ENCODE data around the gene AADAC. TPM values are rescaled to one million over a fixed set of nuclear protein-coding genes. Genes with fewer than 3 reads are reported as not detected.

Gene AADAC
- total and polyA plus RNA-seq, 8 donors, result 0.62 to 7.2 (median 0.92) TPM

- DNase-seq (no peak), ATAC-seq (no peak)
- intact Hi-C loops (cut with DNase I), result no loop called here
- Histone ChIP-seq H3K9me3 (no peaks in the 10 kb centered on the region), H3K36me3 (no peaks in the 10 kb centered on the region), H3K27ac (no peak overlapping the region), H3K4me1 (no peaks in the 10 kb centered on the region), H3K4me3 (no peak overlapping the region), H3K27me3 (no peaks in the 10 kb centered on the region)
- no peak for TF ChIP-seq CTCF (IDR thresholded peaks at IDR 0.05)
Observed at GRCh38 chr3:151819910-151820309, 6.0 kb downstream of the AADAC start.

GRCh38 chr3:151827816-151828215 lies 13.9 kb downstream of the AADAC start:
- no peak overlapping the region for H3K27ac ChIP-seq
- DNase-seq (no peak), ATAC-seq (no peak)
- intact Hi-C loops (cut with DNase I), result no loop called here
- no peak for TF ChIP-seq CTCF (IDR thresholded peaks at IDR 0.05)
- H3K4me3 ChIP-seq, result no peak overlapping the region
- no peaks in the 10 kb centered on the region for H3K4me1 ChIP-seq
- no peaks in the 10 kb centered on the region for H3K36me3 ChIP-seq
- no peaks in the 10 kb centered on the region for H3K9me3 ChIP-seq
- H3K27me3 ChIP-seq, result no peaks in the 10 kb centered on the region

GRCh38 chr3:151835751-151836525 lies 22.0 kb downstream of the AADAC start:
- no peak for TF ChIP-seq CTCF (IDR thresholded peaks at IDR 0.05)
- no peaks in the 10 kb centered on the region for H3K9me3 ChIP-seq
- peaks cover 0 to 10% of the 10 kb centered on the region in 2 donors for H3K4me1 ChIP-seq
- no peak overlapping the region for H3K27ac ChIP-seq
- ATAC-seq (no peak), DNase-seq (peak in 1 of 4 donors; percentile 30)
- intact Hi-C loops (cut with DNase I), result no loop called here
- H3K27me3 ChIP-seq, result no peaks in the 10 kb centered on the region
- H3K36me3 ChIP-seq, result no peaks in the 10 kb centered on the region
- no peak overlapping the region for H3K4me3 ChIP-seq

- ATAC-seq, result peak; percentile 79
- H3K36me3 ChIP-seq, result peaks cover 0 to 3% of the 10 kb centered on the region in 2 donors
- no peaks in the 10 kb centered on the region for H3K27me3 ChIP-seq
- H3K9me3 ChIP-seq, result no peaks in the 10 kb centered on the region
- peak in 1 of 4 donors; percentile 7 for DNase-seq
- no peak for TF ChIP-seq CTCF (IDR thresholded peaks at IDR 0.05)
- H3K27ac ChIP-seq, result peak overlapping the region in 1 of 2 donors; percentile 20
- peaks cover 0 to 10% of the 10 kb centered on the region in 2 donors for H3K4me1 ChIP-seq
- intact Hi-C loops (cut with DNase I), result no loop called here
- H3K4me3 ChIP-seq, result no peak overlapping the region
Observed at GRCh38 chr3:151837057-151837456, 23.1 kb downstream of the AADAC start.

- H3K4me3 ChIP-seq, result no peak overlapping the region
- intact Hi-C loops (cut with DNase I), result no loop called here
Observed at GRCh38 chr3:151838574-151839312, 24.8 kb downstream of the AADAC start.

More at GRCh38 chr3:151838574-151839312, 24.8 kb downstream of the AADAC start:
- peak in 2 of 4 donors; percentile 76 to 89 for DNase-seq
- Histone ChIP-seq H3K9me3 (no peaks in the 10 kb centered on the region), H3K27ac (no peak overlapping the region), H3K36me3 (peaks cover 0 to 3% of the 10 kb centered on the region in 2 donors), H3K27me3 (no peaks in the 10 kb centered on the region), H3K4me1 (peaks cover 0 to 10% of the 10 kb centered on the region in 2 donors)
- ATAC-seq, result peak; percentile 96
- TF ChIP-seq CTCF (IDR thresholded peaks at IDR 0.05), result peak; percentile 75 to 78
